Neural cell (in vitro differentiated cells): Measurements from ENCODE around the gene GNRH2. TPM values are rescaled to one million over a fixed set of nuclear protein-coding genes. Genes with fewer than 3 reads are reported as not detected.

Experiments
- H2AFZ ChIP-seq: fragments of 200-600, 300-800 bp; sonication (generic), shearing (Covaris generic); 2 replicates; pipeline ENCODE4 v1.6.0; 2014; ENCODE audit warnings: low read depth, mild to moderate bottlenecking, antibody characterized with exemption, low read length, moderate library complexity
- H3F3A ChIP-seq: fragments of 200-600 bp; shearing (Covaris generic); 2 replicates; pipeline ENCODE4 v1.6.1; 2016; ENCODE audit warnings: mild to moderate bottlenecking, moderate library complexity, mixed read lengths, antibody characterized with exemption, low read length; ENCODE audit not compliant: insufficient read depth, poor library complexity, severe bottlenecking
- H3K27ac ChIP-seq: fragments of 200-600, 300-800 bp; sonication (generic), shearing (Covaris generic); 2 replicates; pipeline ENCODE4 v1.5.1; 2014; ENCODE audit warnings: mild to moderate bottlenecking, low read length, moderate library complexity
- H3K27me3 ChIP-seq: fragments of 300-800, 200-600 bp; sonication (generic), shearing (Covaris generic); 2 replicates; pipeline ENCODE4 v1.6.0; 2014; ENCODE audit warnings: mild to moderate bottlenecking, low read depth, low read length, moderate library complexity; ENCODE audit not compliant: insufficient read depth
- H3K36me3 ChIP-seq: fragments of 300-800, 200-600 bp; sonication (generic), shearing (Covaris generic); 2 replicates; pipeline ENCODE4 v1.5.1; 2014; ENCODE audit warnings: mild to moderate bottlenecking, antibody characterized with exemption, low read length, moderate library complexity; ENCODE audit not compliant: insufficient read depth
- H3K4me2 ChIP-seq: fragments of 300-800, 200-600 bp; sonication (generic), shearing (Covaris generic); 2 replicates; pipeline ENCODE4 v1.6.0; 2014; ENCODE audit warnings: mild to moderate bottlenecking, low read length
- H3K4me3 ChIP-seq: fragments of 300-800, 200-600 bp; sonication (generic), shearing (Covaris generic); 2 replicates; pipeline ENCODE4 v1.5.1; 2014; ENCODE audit warnings: mild to moderate bottlenecking, low read length, moderate library complexity
- H3K79me2 ChIP-seq: fragments of 200-600 bp; shearing (Covaris generic); replicated peaks from 2 replicates; pipeline ENCODE4 v1.6.0; 2014; ENCODE audit warnings: mild to moderate bottlenecking, low read length, moderate library complexity; ENCODE audit not compliant: insufficient read depth
- H3K9ac ChIP-seq: fragments of 300-800, 200-600 bp; sonication (generic), shearing (Covaris generic); 2 replicates; pipeline ENCODE4 v1.6.1; 2016; ENCODE audit warnings: mild to moderate bottlenecking, low read length, mixed read lengths
- H3K9me2 ChIP-seq: fragments of 200-600 bp; shearing (Covaris generic); 2 replicates; pipeline ENCODE4 v1.6.1; 2016; ENCODE audit warnings: mild to moderate bottlenecking, low read length, mixed read lengths; ENCODE audit not compliant: insufficient read depth
- H3K9me3 ChIP-seq: fragments of 200-600, 300-800 bp; sonication (generic), shearing (Covaris generic); 2 replicates; pipeline ENCODE4 v1.6.1; 2016; ENCODE audit warnings: mild to moderate bottlenecking, mixed run types, low read length, moderate library complexity, mixed read lengths
- H4K20me1 ChIP-seq: fragments of 200-600 bp; shearing (Covaris generic); 2 replicates; pipeline ENCODE4 v1.6.1; 2016; ENCODE audit warnings: mild to moderate bottlenecking, mixed run types; ENCODE audit not compliant: insufficient read depth
- EP300 ChIP-seq: fragments of 450-650 bp; conservative IDR thresholded peaks from 2 replicates; pipeline ENCODE4 v1.6.1; 2014; ENCODE audit warnings: antibody characterized with exemption, mild to moderate bottlenecking, moderate library complexity; ENCODE audit not compliant: poor library complexity, severe bottlenecking
- EZH2 ChIP-seq: fragments of 200-600, 300-800 bp; shearing (Covaris generic), sonication (generic); IDR thresholded peaks from 2 replicates; pipeline ENCODE4 v1.6.1; 2014; ENCODE audit warnings: antibody characterized with exemption, low read length, borderline replicate concordance, mild to moderate bottlenecking; ENCODE audit not compliant: insufficient read depth, poor library complexity, severe bottlenecking
- MXI1 ChIP-seq: fragments of 450-650 bp; conservative IDR thresholded peaks from 2 replicates; pipeline ENCODE4 v1.6.1; 2014; ENCODE audit warnings: antibody characterized with exemption, mild to moderate bottlenecking; ENCODE audit not compliant: poor library complexity, severe bottlenecking
- POLR2AphosphoS5 ChIP-seq: IDR thresholded peaks from 2 replicates; pipeline ENCODE4 v1.6.1; 2012
- RAD21 ChIP-seq: fragments of 450-650 bp; conservative IDR thresholded peaks from 2 replicates; pipeline ENCODE4 v1.6.1; 2014; ENCODE audit warnings: antibody characterized with exemption, mild to moderate bottlenecking, moderate library complexity
- SMC3 ChIP-seq: fragments of 450-650 bp; conservative IDR thresholded peaks from 2 replicates; pipeline ENCODE4 v1.6.1; 2014; ENCODE audit warnings: antibody characterized with exemption, mild to moderate bottlenecking, moderate library complexity; ENCODE audit not compliant: poor library complexity
- TAF1 ChIP-seq: IDR thresholded peaks from 2 replicates; pipeline ENCODE4 v1.6.1; 2012; ENCODE audit warnings: low read depth
- polyA plus RNA-seq: library from polyadenylated mRNA; depleted of rRNA; stranded (reverse); fragments of >200 nt; gene quantifications from 2 replicates; pipeline ENCODE4 v1.2.3, GENCODE V29; 2014
- TF ChIP-seq, protein P1 (sequence below): fragments of 450-650 bp; IDR thresholded peaks from 2 replicates; pipeline ENCODE4 v1.5.1; 2014; ENCODE audit warnings: antibody characterized with exemption, mild to moderate bottlenecking, moderate library complexity; ENCODE audit not compliant: poor library complexity, severe bottlenecking
- TF ChIP-seq, protein P2 (sequence below): IDR thresholded peaks from 2 replicates; pipeline ENCODE4 v1.6.1; 2012; ENCODE audit warnings: borderline replicate concordance

Gene GNRH2
- polyA plus RNA-seq, 1 donor from 2014 or later: 1.9 TPM

DNA sequence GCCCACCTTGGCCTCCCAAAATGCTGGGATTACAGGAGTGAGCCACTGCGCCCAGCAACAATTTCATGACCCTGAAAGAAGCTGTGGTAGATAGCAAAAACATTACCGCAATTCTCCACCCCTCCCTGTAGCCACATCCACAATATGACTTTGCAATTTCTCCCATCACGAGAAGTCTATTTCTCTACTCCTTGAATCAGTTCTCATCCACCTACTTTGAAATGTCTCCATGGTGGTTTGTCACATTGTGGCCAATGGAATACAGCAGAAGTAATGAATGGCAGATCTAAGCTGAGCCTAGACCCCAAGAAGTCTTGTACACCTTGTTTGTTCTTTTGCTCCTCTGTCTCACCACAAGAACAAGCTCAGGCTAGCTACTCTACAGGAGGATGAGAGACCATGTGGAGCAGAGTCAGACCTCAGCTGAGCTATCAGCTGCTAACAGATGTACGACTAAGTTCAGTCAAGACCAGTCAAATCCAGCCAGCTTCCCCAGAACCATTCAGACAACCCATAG, 34.3 kb downstream of the GNRH2 start:
- no peak overlapping the region for H3K9ac ChIP-seq
- TF ChIP-seq, protein P1, sequence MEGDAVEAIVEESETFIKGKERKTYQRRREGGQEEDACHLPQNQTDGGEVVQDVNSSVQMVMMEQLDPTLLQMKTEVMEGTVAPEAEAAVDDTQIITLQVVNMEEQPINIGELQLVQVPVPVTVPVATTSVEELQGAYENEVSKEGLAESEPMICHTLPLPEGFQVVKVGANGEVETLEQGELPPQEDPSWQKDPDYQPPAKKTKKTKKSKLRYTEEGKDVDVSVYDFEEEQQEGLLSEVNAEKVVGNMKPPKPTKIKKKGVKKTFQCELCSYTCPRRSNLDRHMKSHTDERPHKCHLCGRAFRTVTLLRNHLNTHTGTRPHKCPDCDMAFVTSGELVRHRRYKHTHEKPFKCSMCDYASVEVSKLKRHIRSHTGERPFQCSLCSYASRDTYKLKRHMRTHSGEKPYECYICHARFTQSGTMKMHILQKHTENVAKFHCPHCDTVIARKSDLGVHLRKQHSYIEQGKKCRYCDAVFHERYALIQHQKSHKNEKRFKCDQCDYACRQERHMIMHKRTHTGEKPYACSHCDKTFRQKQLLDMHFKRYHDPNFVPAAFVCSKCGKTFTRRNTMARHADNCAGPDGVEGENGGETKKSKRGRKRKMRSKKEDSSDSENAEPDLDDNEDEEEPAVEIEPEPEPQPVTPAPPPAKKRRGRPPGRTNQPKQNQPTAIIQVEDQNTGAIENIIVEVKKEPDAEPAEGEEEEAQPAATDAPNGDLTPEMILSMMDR: no peak
- TF ChIP-seq MXI1 (no peak), SMC3 (no peak), TAF1 (no peak), RAD21 (no peak), POLR2AphosphoS5 (no peak), EZH2 (no peak), EP300 (no peak)
- TF ChIP-seq, protein P2, sequence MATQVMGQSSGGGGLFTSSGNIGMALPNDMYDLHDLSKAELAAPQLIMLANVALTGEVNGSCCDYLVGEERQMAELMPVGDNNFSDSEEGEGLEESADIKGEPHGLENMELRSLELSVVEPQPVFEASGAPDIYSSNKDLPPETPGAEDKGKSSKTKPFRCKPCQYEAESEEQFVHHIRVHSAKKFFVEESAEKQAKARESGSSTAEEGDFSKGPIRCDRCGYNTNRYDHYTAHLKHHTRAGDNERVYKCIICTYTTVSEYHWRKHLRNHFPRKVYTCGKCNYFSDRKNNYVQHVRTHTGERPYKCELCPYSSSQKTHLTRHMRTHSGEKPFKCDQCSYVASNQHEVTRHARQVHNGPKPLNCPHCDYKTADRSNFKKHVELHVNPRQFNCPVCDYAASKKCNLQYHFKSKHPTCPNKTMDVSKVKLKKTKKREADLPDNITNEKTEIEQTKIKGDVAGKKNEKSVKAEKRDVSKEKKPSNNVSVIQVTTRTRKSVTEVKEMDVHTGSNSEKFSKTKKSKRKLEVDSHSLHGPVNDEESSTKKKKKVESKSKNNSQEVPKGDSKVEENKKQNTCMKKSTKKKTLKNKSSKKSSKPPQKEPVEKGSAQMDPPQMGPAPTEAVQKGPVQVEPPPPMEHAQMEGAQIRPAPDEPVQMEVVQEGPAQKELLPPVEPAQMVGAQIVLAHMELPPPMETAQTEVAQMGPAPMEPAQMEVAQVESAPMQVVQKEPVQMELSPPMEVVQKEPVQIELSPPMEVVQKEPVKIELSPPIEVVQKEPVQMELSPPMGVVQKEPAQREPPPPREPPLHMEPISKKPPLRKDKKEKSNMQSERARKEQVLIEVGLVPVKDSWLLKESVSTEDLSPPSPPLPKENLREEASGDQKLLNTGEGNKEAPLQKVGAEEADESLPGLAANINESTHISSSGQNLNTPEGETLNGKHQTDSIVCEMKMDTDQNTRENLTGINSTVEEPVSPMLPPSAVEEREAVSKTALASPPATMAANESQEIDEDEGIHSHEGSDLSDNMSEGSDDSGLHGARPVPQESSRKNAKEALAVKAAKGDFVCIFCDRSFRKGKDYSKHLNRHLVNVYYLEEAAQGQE: no peak
- H3K4me3 ChIP-seq: no peak overlapping the region
- H2AFZ ChIP-seq: no peak overlapping the region
- H3K79me2 ChIP-seq: no peaks in the 10 kb centered on the region
- no peaks in the 10 kb centered on the region for H4K20me1 ChIP-seq
- H3K36me3 ChIP-seq: no peaks in the 10 kb centered on the region
- H3K9me3 ChIP-seq: no peaks in the 10 kb centered on the region
- H3K9me2 ChIP-seq: no peaks in the 10 kb centered on the region
- peaks cover 22% of the 10 kb centered on the region for H3K27me3 ChIP-seq
- no peak overlapping the region for H3K27ac ChIP-seq
- H3K4me2 ChIP-seq: no peak overlapping the region
- H3F3A ChIP-seq: no peaks in the 10 kb centered on the region

DNA sequence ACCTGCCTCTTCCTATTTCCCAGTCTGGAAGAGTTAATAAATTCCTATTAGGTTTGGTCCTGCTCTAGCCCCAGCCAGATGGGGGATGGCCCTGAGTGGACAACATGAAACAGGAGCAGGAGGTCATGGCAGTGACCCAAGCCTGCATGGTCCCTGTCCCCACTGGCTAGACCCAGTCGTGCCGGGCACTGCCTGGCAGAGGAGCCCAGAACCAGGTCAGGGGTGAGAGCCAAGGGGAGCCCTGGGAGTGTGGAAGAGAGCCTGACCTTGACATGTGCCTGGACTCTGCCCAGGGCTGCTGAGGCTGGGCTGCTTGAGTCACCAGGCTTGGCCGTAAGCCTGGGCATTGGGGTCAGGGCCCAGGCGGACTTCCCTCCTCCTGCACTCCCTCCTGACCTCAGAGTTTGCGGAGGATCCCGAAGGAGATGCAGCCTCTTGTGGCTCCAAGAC, 37.5 kb downstream of the GNRH2 start:
- no peaks in the 10 kb centered on the region for H3K79me2 ChIP-seq
- no peak overlapping the region for H3K4me2 ChIP-seq
- no peaks in the 10 kb centered on the region for H3K9me2 ChIP-seq
- H3K27ac ChIP-seq: no peak overlapping the region
- peaks cover 37% of the 10 kb centered on the region for H3K27me3 ChIP-seq
- H3K9ac ChIP-seq: no peak overlapping the region
- H3K4me3 ChIP-seq: no peak overlapping the region
- H3F3A ChIP-seq: no peaks in the 10 kb centered on the region
- H4K20me1 ChIP-seq: no peaks in the 10 kb centered on the region
- H3K9me3 ChIP-seq: no peaks in the 10 kb centered on the region
- no peak for TF ChIP-seq RAD21
- TF ChIP-seq EP300: no peak
- no peak for TF ChIP-seq TAF1
- no peak for TF ChIP-seq EZH2
- TF ChIP-seq MXI1: no peak
- TF ChIP-seq, protein P2: no peak
- TF ChIP-seq SMC3: no peak
- no peak for TF ChIP-seq POLR2AphosphoS5
- no peaks in the 10 kb centered on the region for H3K36me3 ChIP-seq
- no peak overlapping the region for H2AFZ ChIP-seq
